GM12892 (cell line): Measurements from ENCODE around the gene RNPEP.

Source experiments
- POLR2A ChIP-seq: IDR thresholded peaks from 2 replicates; pipeline ENCODE4 v1.6.1; 2011; ENCODE audit warnings: low read depth, low read length, control low read depth
- POLR2AphosphoS5 ChIP-seq: IDR thresholded peaks from 2 replicates; pipeline ENCODE4 v1.6.1; 2011; ENCODE audit warnings: low read depth, low read length, control low read depth
- TAF1 ChIP-seq: IDR thresholded peaks from 2 replicates; pipeline ENCODE4 v1.6.1; 2011; ENCODE audit warnings: low read depth, mild to moderate bottlenecking, control low read depth, low read length, borderline replicate concordance

GRCh38 chr1:202029727-202030126 is 47.3 kb downstream of the RNPEP start:
- TF ChIP-seq POLR2A (no peak), POLR2AphosphoS5 (no peak), TAF1 (no peak)
